Measurements from ENCODE around the gene APOBEC3G.

Gene APOBEC3G

GRCh38 chr22:39090426-39091064 lies 13.5 kb downstream of the APOBEC3G start:
- DNase-seq, result no peak

- DNase-seq, result no peak
Measured at GRCh38 chr22:39091126-39092081, 14.3 kb downstream of the APOBEC3G start.

- DNase-seq, result no peak
Measured at GRCh38 chr22:39092111-39092862, 15.2 kb downstream of the APOBEC3G start.

- no peak for DNase-seq
Measured at GRCh38 chr22:39094717-39095389, 17.8 kb downstream of the APOBEC3G start.

- no peak for DNase-seq
Measured at GRCh38 chr22:39095971-39096370, 18.9 kb downstream of the APOBEC3G start.

GRCh38 chr22:39097098-39098020 lies 20.3 kb downstream of the APOBEC3G start, which contains the start of gene APOBEC3H:
TSS of gene APOBEC3H (plus strand) at chr22:39097244. CDS start at chr22:39100279, 3,035 bp downstream.
- peak in 3 of 56 donors; percentile 3 to 20 (median 4) for DNase-seq

- no peak for DNase-seq
Measured at GRCh38 chr22:39098026-39098425, 21.0 kb downstream of the APOBEC3G start.

- DNase-seq, result no peak
Measured at GRCh38 chr22:39098576-39098975, 21.5 kb downstream of the APOBEC3G start.

GRCh38 chr22:39101226-39101625 lies 24.2 kb downstream of the APOBEC3G start:
- no peak for DNase-seq

GRCh38 chr22:39103431-39103830 lies 26.4 kb downstream of the APOBEC3G start:
- no peak for DNase-seq

- DNase-seq, result no peak
Measured at GRCh38 chr22:39106326-39106725, 29.3 kb downstream of the APOBEC3G start.

- DNase-seq, result no peak
Measured at GRCh38 chr22:39108487-39108886, 31.4 kb downstream of the APOBEC3G start.

- no peak for DNase-seq
Measured at GRCh38 chr22:39109361-39109760, 32.3 kb downstream of the APOBEC3G start.

- no peak for DNase-seq
Measured at GRCh38 chr22:39110631-39111561, 33.8 kb downstream of the APOBEC3G start.

- DNase-seq, result no peak
Measured at GRCh38 chr22:39114112-39114511, 37.0 kb downstream of the APOBEC3G start.

GRCh38 chr22:39115570-39115969 lies 38.5 kb downstream of the APOBEC3G start:
- no peak for DNase-seq

GRCh38 chr22:39115977-39116621 lies 39.0 kb downstream of the APOBEC3G start:
- DNase-seq, result no peak

- DNase-seq, result peak in 1 of 56 donors; percentile 13
Measured at GRCh38 chr22:39117585-39118191, 40.6 kb downstream of the APOBEC3G start.
